ENCODE results near the gene ANKLE1.
"Not testable (repeated sequence)": the region's sequence is repeated elsewhere in the genome, so short reads cannot be mapped to it uniquely, and the experiment has no call there.

ANKLE1 gene

GRCh38 chr19:17266975-17267788 lies 14.5 kb upstream of the ANKLE1 start, which contains the start of gene BABAM1 (continued):
- TF ChIP-seq ZNF488 (tag by site-specific recombination; IDR thresholded peaks at IDR 0.05) (no peak), OVOL3 (tag by site-specific recombination; IDR thresholded peaks at IDR 0.05) (no peak; the same call in 1 of the 2 replicates), SCRT1 (tag by site-specific recombination; IDR thresholded peaks at IDR 0.05; ENCODE audit: borderline replicate concordance) (no peak), ZXDB (tag by site-specific recombination; IDR thresholded peaks at IDR 0.05) (0 out of 2 replicates have a peak, but pooled peaks have one; percentile 43)

GRCh38 chr19:17268754-17269153 lies 12.9 kb upstream of the ANKLE1 start:
- Histone ChIP-seq H3K36me3 (ENCODE audit: control insufficient read depth in 2 of 2, insufficient read depth in 1 of 2, low read length in 2 of 2) (peaks cover 13 to 29% of the 10 kb centered on the region in 2 experiments; a peak in 2 of 3 replicates), H3K4me1 (ENCODE audit: control insufficient read depth, insufficient read depth, low read length) (no peaks in the 10 kb centered on the region), H3K9me3 (ENCODE audit: control insufficient read depth, insufficient read depth, low read depth, low read length) (no peaks in the 10 kb centered on the region), H3K4me3 (ENCODE audit: low read depth, low read length) (no peak overlapping the region), H3K27ac (ENCODE audit: extremely low read depth, low read depth, low read length) (no peak overlapping the region)
- CTCF ChIA-PET, result interaction anchor here (5.5 kb wide), 1 partner anchor 14 kb away, joined by 37 read pairs; the partner anchor contains the start of gene ANKLE1
- POLR2A ChIA-PET, result no interaction called here
- TF ChIP-seq ZNF549 (tag by site-specific recombination; IDR thresholded peaks at IDR 0.05) (no peak), ZNF530 (tag by site-specific recombination; IDR thresholded peaks at IDR 0.05; ENCODE audit: low read depth) (no peak), SETDB1 (IDR thresholded peaks at IDR 0.05; ENCODE audit: insufficient read length, low read length) (no peak), HIC1 (tag by site-specific recombination; IDR thresholded peaks at IDR 0.05) (no peak), FEZF1 (tag by site-specific recombination; IDR thresholded peaks at IDR 0.05) (no peak)

- H3K36me3 ChIP-seq (ENCODE audit: control insufficient read depth in 2 of 2, insufficient read depth in 1 of 2, low read length in 2 of 2), result peaks cover 27 to 70% of the 10 kb centered on the region in 2 experiments
- H3K9me3 ChIP-seq (ENCODE audit: control insufficient read depth, insufficient read depth, low read depth, low read length); H3K4me1 ChIP-seq (ENCODE audit: control insufficient read depth, insufficient read depth, low read length); H3K4me3 ChIP-seq (ENCODE audit: low read depth, low read length); CTCF ChIA-PET; H3K27ac ChIP-seq (ENCODE audit: extremely low read depth, low read depth, low read length): not testable (repeated sequence)
- peak; percentile 83; the same call in 1 of the 2 replicates for TF ChIP-seq ZNF121 (tag by site-specific recombination; IDR thresholded peaks at IDR 0.05)
- POLR2A ChIA-PET, result interaction anchor here (2.1 kb wide), 1 partner anchor 8 kb away, joined by 5 read pairs; no protein-coding TSS in a partner anchor
Measured at GRCh38 chr19:17274892-17275291, 6.8 kb upstream of the ANKLE1 start.

- ChIA-PET CTCF (no interaction called here), POLR2A (interaction anchor here (2.1 kb wide), 1 partner anchor 9 kb away, joined by 5 read pairs; no protein-coding TSS in a partner anchor)
- TF ChIP-seq EGR2 (tag by site-specific recombination; IDR thresholded peaks at IDR 0.05; ENCODE audit: low read depth), result no peak
- TF ChIP-seq ZNF544 (tag by site-specific recombination; IDR thresholded peaks at IDR 0.05), result no peak
- TF ChIP-seq HOXA7 (CRISPR knock-in tag; IDR thresholded peaks at IDR 0.05; ENCODE audit: borderline replicate concordance), result no peak
- TF ChIP-seq ZNF670 (tag by site-specific recombination; IDR thresholded peaks at IDR 0.05; ENCODE audit: low read depth), result no peak
- TF ChIP-seq ZNF501 (tag by site-specific recombination; IDR thresholded peaks at IDR 0.05), result no peak
- TF ChIP-seq ZNF274 (IDR thresholded peaks at IDR 0.05; ENCODE audit: low read length), result no peak
- no peak for TF ChIP-seq ZNF274 (tag by site-specific recombination; IDR thresholded peaks at IDR 0.05; ENCODE audit: borderline replicate concordance)
- no peak for TF ChIP-seq ZNF571 (tag by site-specific recombination; IDR thresholded peaks at IDR 0.05)
- TF ChIP-seq ZNF248 (tag by site-specific recombination; IDR thresholded peaks at IDR 0.05), result no peak
- TF ChIP-seq ZIC2 (tag by site-specific recombination; IDR thresholded peaks at IDR 0.05), result no peak
Measured at GRCh38 chr19:17275441-17276175, 6.1 kb upstream of the ANKLE1 start.

More at GRCh38 chr19:17275441-17276175, 6.1 kb upstream of the ANKLE1 start:
- no peaks in the 10 kb centered on the region for H3K9me3 ChIP-seq (ENCODE audit: control insufficient read depth, insufficient read depth, low read depth, low read length)
- H3K36me3 ChIP-seq (ENCODE audit: control insufficient read depth in 2 of 2, insufficient read depth in 1 of 2, low read length in 2 of 2), result peaks cover 27 to 65% of the 10 kb centered on the region in 2 experiments
- no peaks in the 10 kb centered on the region for H3K4me1 ChIP-seq (ENCODE audit: control insufficient read depth, insufficient read depth, low read length)
- H3K27ac ChIP-seq (ENCODE audit: extremely low read depth, low read depth, low read length), result no peak overlapping the region
- no peak overlapping the region for H3K4me3 ChIP-seq (ENCODE audit: low read depth, low read length)

All from HEK293 (cell line).